ENCODE measurements around the gene TBC1D14. TPM values are rescaled to one million over a fixed set of nuclear protein-coding genes. Genes with fewer than 3 reads are reported as not detected.

TBC1D14 gene
- total RNA-seq, 1 donor from 2014 or later, result 40.2 TPM

- Histone ChIP-seq H3K9me3 (ENCODE audit: control insufficient read depth in 3 of 3, low read length in 3 of 3) (no peaks in the 10 kb centered on the region), H3K27ac (ENCODE audit: low read depth, low read length) (no peak overlapping the region), H3K9ac (ENCODE audit: low read depth in 1 of 3, low read length in 3 of 3) (no peak overlapping the region), H3K4me1 (ENCODE audit: control insufficient read depth in 3 of 3, insufficient read depth in 3 of 3, low read length in 3 of 3) (peaks cover 0 to 5% (median under 1%) of the 10 kb centered on the region in 3 donors), H3K27me3 (ENCODE audit: control insufficient read depth in 3 of 3, insufficient read depth in 3 of 3, low read length in 3 of 3) (no peaks in the 10 kb centered on the region), H3K4me3 (ENCODE audit: low read length in 3 of 3) (no peak overlapping the region), H3K36me3 (ENCODE audit: control insufficient read depth in 3 of 3, insufficient read depth in 3 of 3, low read length in 3 of 3) (peaks cover 54 to 67% (median 57%) of the 10 kb centered on the region in 3 donors)
Observed at GRCh38 chr4:7059662-7060061, 150.0 kb downstream of the TBC1D14 start.

- Histone ChIP-seq H3K4me3 (ENCODE audit: low read length in 3 of 3) (no peak overlapping the region), H3K27ac (ENCODE audit: low read depth, low read length) (no peak overlapping the region), H3K9me3 (ENCODE audit: control insufficient read depth in 3 of 3, low read length in 3 of 3) (no peaks in the 10 kb centered on the region), H3K27me3 (ENCODE audit: control insufficient read depth in 3 of 3, insufficient read depth in 3 of 3, low read length in 3 of 3) (no peaks in the 10 kb centered on the region), H3K4me1 (ENCODE audit: control insufficient read depth in 3 of 3, insufficient read depth in 3 of 3, low read length in 3 of 3) (peaks cover 0 to 5% (median 3%) of the 10 kb centered on the region in 3 donors), H3K36me3 (ENCODE audit: control insufficient read depth in 3 of 3, insufficient read depth in 3 of 3, low read length in 3 of 3) (peaks cover 47 to 63% (median 53%) of the 10 kb centered on the region in 3 donors), H3K9ac (ENCODE audit: low read depth in 1 of 3, low read length in 3 of 3) (no peak overlapping the region)
Observed at GRCh38 chr4:7060346-7061150, 150.9 kb downstream of the TBC1D14 start.

DNA sequence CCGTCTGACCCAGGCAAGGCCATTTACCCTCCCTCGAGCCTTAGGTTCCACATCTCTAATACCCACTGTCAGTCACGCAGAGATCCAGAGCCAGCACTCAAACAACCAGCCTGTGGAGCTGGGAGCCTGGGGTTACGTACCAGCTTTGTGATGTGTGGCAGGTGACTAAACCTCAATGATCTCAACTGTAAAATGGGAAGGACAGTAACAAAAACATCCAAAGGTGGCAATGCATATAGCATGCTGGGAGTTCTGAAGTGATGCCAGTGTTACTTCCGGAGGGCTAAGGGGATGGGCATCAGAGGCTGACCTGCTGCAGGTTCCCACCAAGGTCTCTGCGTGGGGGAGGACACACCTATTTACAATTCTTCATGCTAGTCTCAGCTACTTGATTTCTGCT, 152.2 kb downstream of the TBC1D14 start:
- no peak overlapping the region for H3K4me3 ChIP-seq (ENCODE audit: low read length in 3 of 3)
- no peak overlapping the region for H3K27ac ChIP-seq (ENCODE audit: low read depth, low read length)
- H3K9ac ChIP-seq (ENCODE audit: low read depth in 1 of 3, low read length in 3 of 3), result no peak overlapping the region
- H3K36me3 ChIP-seq (ENCODE audit: control insufficient read depth in 3 of 3, insufficient read depth in 3 of 3, low read length in 3 of 3), result peaks cover 40 to 50% (median 42%) of the 10 kb centered on the region in 3 donors
- peaks cover 9 to 13% (median 10%) of the 10 kb centered on the region in 3 donors for H3K4me1 ChIP-seq (ENCODE audit: control insufficient read depth in 3 of 3, insufficient read depth in 3 of 3, low read length in 3 of 3)
- no peaks in the 10 kb centered on the region for H3K9me3 ChIP-seq (ENCODE audit: control insufficient read depth in 3 of 3, low read length in 3 of 3)
- no peaks in the 10 kb centered on the region for H3K27me3 ChIP-seq (ENCODE audit: control insufficient read depth in 3 of 3, insufficient read depth in 3 of 3, low read length in 3 of 3)

GRCh38 chr4:7062816-7063215, 153.2 kb downstream of the TBC1D14 start:
- no peak overlapping the region for H3K27ac ChIP-seq (ENCODE audit: low read depth, low read length)
- peaks cover 15 to 20% (median 15%) of the 10 kb centered on the region in 3 donors for H3K4me1 ChIP-seq (ENCODE audit: control insufficient read depth in 3 of 3, insufficient read depth in 3 of 3, low read length in 3 of 3)
- H3K9ac ChIP-seq (ENCODE audit: low read depth in 1 of 3, low read length in 3 of 3), result no peak overlapping the region
- no peak overlapping the region for H3K4me3 ChIP-seq (ENCODE audit: low read length in 3 of 3)
- peaks cover 40 to 50% (median 41%) of the 10 kb centered on the region in 3 donors for H3K36me3 ChIP-seq (ENCODE audit: control insufficient read depth in 3 of 3, insufficient read depth in 3 of 3, low read length in 3 of 3)
- H3K27me3 ChIP-seq (ENCODE audit: control insufficient read depth in 3 of 3, insufficient read depth in 3 of 3, low read length in 3 of 3), result no peaks in the 10 kb centered on the region
- no peaks in the 10 kb centered on the region for H3K9me3 ChIP-seq (ENCODE audit: control insufficient read depth in 3 of 3, low read length in 3 of 3)

DNA sequence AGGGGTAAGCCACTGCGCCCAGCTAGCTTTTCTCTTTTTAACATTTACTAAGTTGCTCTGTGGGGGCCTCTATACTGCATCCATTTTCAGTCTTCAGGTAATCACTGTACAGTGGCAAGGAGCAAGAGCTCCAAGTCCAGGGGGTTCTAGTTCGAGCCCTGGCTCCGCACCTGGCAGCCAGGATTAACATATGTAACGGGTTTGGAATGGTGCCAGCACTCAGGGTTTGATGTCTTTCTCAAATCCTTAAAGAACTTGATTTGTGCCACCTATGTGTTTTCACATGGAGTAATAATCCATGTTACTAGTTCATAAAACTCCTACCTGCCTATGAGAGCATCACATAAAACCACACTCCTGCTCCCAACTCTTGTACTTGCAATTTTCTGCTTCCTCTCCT, 153.7 kb downstream of the TBC1D14 start:
- Histone ChIP-seq H3K4me1 (ENCODE audit: control insufficient read depth in 3 of 3, insufficient read depth in 3 of 3, low read length in 3 of 3) (peaks cover 15 to 20% (median 15%) of the 10 kb centered on the region in 3 donors), H3K4me3 (ENCODE audit: low read length in 3 of 3) (no peak overlapping the region), H3K9ac (ENCODE audit: low read depth in 1 of 3, low read length in 3 of 3) (no peak overlapping the region), H3K36me3 (ENCODE audit: control insufficient read depth in 3 of 3, insufficient read depth in 3 of 3, low read length in 3 of 3) (peaks cover 40 to 48% (median 41%) of the 10 kb centered on the region in 3 donors), H3K9me3 (ENCODE audit: control insufficient read depth in 3 of 3, low read length in 3 of 3) (no peaks in the 10 kb centered on the region), H3K27me3 (ENCODE audit: control insufficient read depth in 3 of 3, insufficient read depth in 3 of 3, low read length in 3 of 3) (no peaks in the 10 kb centered on the region), H3K27ac (ENCODE audit: low read depth, low read length) (no peak overlapping the region)

DNA sequence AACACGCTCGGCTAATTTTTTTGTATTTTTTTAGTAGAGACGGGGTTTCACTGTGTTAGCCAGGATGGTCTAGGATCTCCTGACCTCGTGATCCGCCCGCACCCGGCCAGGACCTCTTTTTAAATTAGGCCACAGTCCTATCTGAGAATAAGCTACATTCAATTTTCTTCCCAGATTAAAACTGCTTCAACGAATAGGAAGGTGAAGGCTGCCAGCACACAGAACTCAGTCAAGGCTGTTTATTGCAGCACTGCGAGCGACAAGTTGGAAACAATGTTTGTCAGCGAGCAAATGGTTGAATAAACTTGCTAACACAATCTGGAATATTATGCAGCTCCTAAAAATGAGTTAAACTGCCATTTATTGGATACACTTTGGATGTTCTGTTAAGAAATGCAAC, 156.4 kb downstream of the TBC1D14 start:
- no peaks in the 10 kb centered on the region for H3K27me3 ChIP-seq (ENCODE audit: control insufficient read depth in 3 of 3, insufficient read depth in 3 of 3, low read length in 3 of 3)
- H3K9me3 ChIP-seq (ENCODE audit: control insufficient read depth in 3 of 3, low read length in 3 of 3), result no peaks in the 10 kb centered on the region
- H3K4me1 ChIP-seq (ENCODE audit: control insufficient read depth in 3 of 3, insufficient read depth in 3 of 3, low read length in 3 of 3), result peaks cover 22 to 35% (median 25%) of the 10 kb centered on the region in 3 donors
- H3K27ac ChIP-seq (ENCODE audit: low read depth, low read length), result no peak overlapping the region
- H3K36me3 ChIP-seq (ENCODE audit: control insufficient read depth in 3 of 3, insufficient read depth in 3 of 3, low read length in 3 of 3), result peaks cover 24 to 30% (median 28%) of the 10 kb centered on the region in 3 donors
- no peak overlapping the region for H3K4me3 ChIP-seq (ENCODE audit: low read length in 3 of 3)
- no peak overlapping the region for H3K9ac ChIP-seq (ENCODE audit: low read depth in 1 of 3, low read length in 3 of 3)

GRCh38 chr4:7066493-7066892, 156.9 kb downstream of the TBC1D14 start:
- H3K27ac ChIP-seq (ENCODE audit: low read depth, low read length), result no peak overlapping the region
- H3K9me3 ChIP-seq (ENCODE audit: control insufficient read depth in 3 of 3, low read length in 3 of 3), result no peaks in the 10 kb centered on the region
- H3K4me3 ChIP-seq (ENCODE audit: low read length in 3 of 3), result peak overlapping the region; percentile 86 to 95 (median 91)
- H3K4me1 ChIP-seq (ENCODE audit: control insufficient read depth in 3 of 3, insufficient read depth in 3 of 3, low read length in 3 of 3), result peaks cover 22 to 37% (median 25%) of the 10 kb centered on the region in 3 donors
- no peaks in the 10 kb centered on the region for H3K27me3 ChIP-seq (ENCODE audit: control insufficient read depth in 3 of 3, insufficient read depth in 3 of 3, low read length in 3 of 3)
- peaks cover 19 to 25% (median 23%) of the 10 kb centered on the region in 3 donors for H3K36me3 ChIP-seq (ENCODE audit: control insufficient read depth in 3 of 3, insufficient read depth in 3 of 3, low read length in 3 of 3)
- H3K9ac ChIP-seq (ENCODE audit: low read depth in 1 of 3, low read length in 3 of 3), result peak overlapping the region in 2 of 3 donors; percentile 89 to 96

GRCh38 chr4:7067126-7067451, 157.5 kb downstream of the TBC1D14 start:
- Histone ChIP-seq H3K36me3 (ENCODE audit: control insufficient read depth in 3 of 3, insufficient read depth in 3 of 3, low read length in 3 of 3) (peaks cover 13 to 19% (median 17%) of the 10 kb centered on the region in 3 donors), H3K27ac (ENCODE audit: low read depth, low read length) (peak overlapping the region; percentile 88), H3K9ac (ENCODE audit: low read depth in 1 of 3, low read length in 3 of 3) (peak overlapping the region; percentile 89 to 96 (median 90)), H3K9me3 (ENCODE audit: control insufficient read depth in 3 of 3, low read length in 3 of 3) (no peaks in the 10 kb centered on the region), H3K27me3 (ENCODE audit: control insufficient read depth in 3 of 3, insufficient read depth in 3 of 3, low read length in 3 of 3) (no peaks in the 10 kb centered on the region), H3K4me1 (ENCODE audit: control insufficient read depth in 3 of 3, insufficient read depth in 3 of 3, low read length in 3 of 3) (peaks cover 22 to 37% (median 25%) of the 10 kb centered on the region in 3 donors), H3K4me3 (ENCODE audit: low read length in 3 of 3) (peak overlapping the region; percentile 86 to 95 (median 91))

GRCh38 chr4:7067452-7068278, 158.0 kb downstream of the TBC1D14 start, which contains the start of gene GRPEL1:
TSS of gene GRPEL1 (minus strand) at chr4:7068064. CDS start at chr4:7068032, 32 bp downstream.
- Histone ChIP-seq H3K36me3 (ENCODE audit: control insufficient read depth in 3 of 3, insufficient read depth in 3 of 3, low read length in 3 of 3) (peaks cover 11 to 18% (median 15%) of the 10 kb centered on the region in 3 donors), H3K27me3 (ENCODE audit: control insufficient read depth in 3 of 3, insufficient read depth in 3 of 3, low read length in 3 of 3) (no peaks in the 10 kb centered on the region), H3K4me1 (ENCODE audit: control insufficient read depth in 3 of 3, insufficient read depth in 3 of 3, low read length in 3 of 3) (peaks cover 22 to 37% (median 25%) of the 10 kb centered on the region in 3 donors), H3K27ac (ENCODE audit: low read depth, low read length) (peak within 1 kb of the TSS; percentile 88), H3K9ac (ENCODE audit: low read depth in 1 of 3, low read length in 3 of 3) (peak within 1 kb of the TSS; percentile 89 to 96 (median 90)), H3K9me3 (ENCODE audit: control insufficient read depth in 3 of 3, low read length in 3 of 3) (no peaks in the 10 kb centered on the region), H3K4me3 (ENCODE audit: low read length in 3 of 3) (peak within 1 kb of the TSS; percentile 86 to 95 (median 91))
